Measurements from ENCODE around the gene OTOR. TPM values are rescaled to one million over a fixed set of nuclear protein-coding genes. Genes with fewer than 3 reads are reported as not detected.

Gene OTOR, protein sequence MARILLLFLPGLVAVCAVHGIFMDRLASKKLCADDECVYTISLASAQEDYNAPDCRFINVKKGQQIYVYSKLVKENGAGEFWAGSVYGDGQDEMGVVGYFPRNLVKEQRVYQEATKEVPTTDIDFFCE
- total RNA-seq (not detected), polyA plus RNA-seq (not detected)

DNA sequence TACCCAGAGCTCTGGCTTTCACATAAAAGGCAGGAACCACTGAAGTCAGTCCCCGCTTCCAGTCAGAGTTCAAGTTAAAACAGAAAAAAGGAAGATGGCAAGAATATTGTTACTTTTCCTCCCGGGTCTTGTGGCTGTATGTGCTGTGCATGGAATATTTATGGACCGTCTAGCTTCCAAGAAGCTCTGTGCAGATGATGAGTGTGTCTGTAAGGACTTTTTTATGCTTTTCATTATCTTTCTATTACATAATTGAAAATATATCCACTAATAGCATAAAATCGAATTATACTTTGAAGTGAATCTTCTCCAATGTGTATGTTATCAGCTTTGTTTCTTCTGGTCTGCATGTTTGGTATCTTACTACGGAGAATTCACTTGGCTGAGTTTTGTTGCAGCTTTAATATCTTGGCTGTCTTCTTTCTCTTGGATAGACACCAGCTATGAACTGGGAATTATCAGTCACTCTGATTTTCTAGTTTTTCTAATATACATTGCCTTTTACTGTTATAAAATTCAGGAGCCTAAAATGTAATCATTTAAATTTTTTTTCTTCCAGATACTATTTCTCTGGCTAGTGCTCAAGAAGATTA lies at the start of gene OTOR:
TSS of gene OTOR (plus strand) at position 51 of the 593 bp plus-strand sequence. CDS start at position 95, 44 bp downstream.
- CTCF ChIA-PET, result no interaction called here
- H3K9me3 Mint-ChIP-seq, result no peaks in the 10 kb centered on the region

DNA sequence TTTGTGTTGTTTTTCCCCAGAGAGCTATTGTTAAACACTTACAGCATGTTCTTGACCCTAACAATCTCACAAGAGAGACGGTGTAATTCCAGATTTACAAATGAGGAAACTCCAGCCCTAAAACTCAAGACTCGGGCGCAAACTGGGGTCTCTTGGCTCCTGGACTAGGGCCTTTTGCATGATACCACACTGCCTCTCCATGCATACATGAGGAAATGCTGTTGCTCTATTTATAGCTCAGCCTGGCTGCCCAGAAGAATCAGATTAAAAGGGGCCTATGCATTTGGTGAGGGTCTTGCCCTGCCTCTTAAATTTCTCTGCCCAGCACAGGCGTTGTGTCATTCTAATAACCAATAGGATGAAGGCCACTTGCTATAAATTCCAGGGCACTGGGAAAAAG lies 48.9 kb upstream of the OTOR start:
- Mint-ChIP-seq H3K9me3 (no peaks in the 10 kb centered on the region), H3K4me3 (no peak overlapping the region), H3K27me3 (peaks cover 3 to 34% of the 10 kb centered on the region in 2 donors), H3K27ac (no peak overlapping the region), H3K4me1 (no peaks in the 10 kb centered on the region), H3K36me3 (peaks cover 0 to 1% (median 0%) of the 10 kb centered on the region in 3 donors)
- no peak for DNase-seq
- ChIA-PET CTCF (no interaction called here), POLR2A (no interaction called here)
- Histone ChIP-seq H3K4me3 (ENCODE audit: low read length) (no peak overlapping the region), H3K36me3 (ENCODE audit: insufficient read depth, low read length) (no peaks in the 10 kb centered on the region), H3K9me3 (ENCODE audit: low read length) (no peaks in the 10 kb centered on the region), H3K27me3 (ENCODE audit: insufficient read depth, low read length, poor library complexity, severe bottlenecking) (no peaks in the 10 kb centered on the region), H3K4me1 (ENCODE audit: insufficient read depth, low read length) (no peaks in the 10 kb centered on the region), H3K27ac (ENCODE audit: low read depth, low read length) (no peak overlapping the region)

More for the DNA sequence above, at the start of gene OTOR:
- H3K9me3 ChIP-seq (ENCODE audit: low read length), result no peaks in the 10 kb centered on the region
- no peaks in the 10 kb centered on the region for H3K4me1 ChIP-seq (ENCODE audit: insufficient read depth, low read length)
- no peak within 1 kb of the TSS for H3K27ac Mint-ChIP-seq
- no peaks in the 10 kb centered on the region for H3K36me3 Mint-ChIP-seq
- no peak within 1 kb of the TSS for H3K4me3 Mint-ChIP-seq
- H3K27me3 Mint-ChIP-seq, result peaks cover 6 to 10% of the 10 kb centered on the region in 2 donors
- POLR2A ChIA-PET, result no interaction called here
- H3K4me1 Mint-ChIP-seq, result peaks cover 0 to 9% (median 3%) of the 10 kb centered on the region in 3 donors
- DNase-seq, result no peak
- H3K4me3 ChIP-seq (ENCODE audit: low read length), result no peak within 1 kb of the TSS
- H3K36me3 ChIP-seq (ENCODE audit: insufficient read depth, low read length), result no peaks in the 10 kb centered on the region
- no peak within 1 kb of the TSS for H3K27ac ChIP-seq (ENCODE audit: low read depth, low read length)
- no peaks in the 10 kb centered on the region for H3K27me3 ChIP-seq (ENCODE audit: insufficient read depth, low read length, poor library complexity, severe bottlenecking)

DNA sequence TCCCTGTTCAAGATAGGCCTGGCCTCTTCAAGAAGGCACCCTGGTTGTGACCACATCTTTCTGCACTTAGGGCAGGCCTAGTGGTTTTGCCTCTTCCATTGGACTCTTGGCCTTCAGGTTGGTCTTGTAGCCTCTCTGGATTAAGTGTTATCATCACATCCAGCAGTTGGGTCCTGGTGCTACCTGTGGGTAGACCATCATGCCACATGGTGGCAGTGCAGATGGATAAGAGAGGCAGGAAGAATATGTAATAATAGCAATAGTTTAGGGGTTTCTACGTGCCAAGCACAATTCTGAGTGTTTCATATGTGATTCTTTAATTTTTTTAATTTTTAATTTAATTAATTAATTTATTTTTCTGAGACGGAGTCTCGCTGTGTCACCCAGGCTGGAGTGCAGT lies 46.9 kb upstream of the OTOR start:
- Mint-ChIP-seq H3K27me3 (peaks cover 13 to 31% of the 10 kb centered on the region in 2 donors), H3K27ac (no peak overlapping the region), H3K4me3 (no peak overlapping the region), H3K4me1 (no peaks in the 10 kb centered on the region), H3K9me3 (peaks cover 0 to 7% (median 2%) of the 10 kb centered on the region in 5 donors), H3K36me3 (peaks cover 0 to 14% (median 7%) of the 10 kb centered on the region in 3 donors)
- peak in 3 of 5 donors; percentile 9 to 20 (median 13) for DNase-seq
- Histone ChIP-seq H3K27me3 (ENCODE audit: insufficient read depth, low read length, poor library complexity, severe bottlenecking) (no peaks in the 10 kb centered on the region), H3K36me3 (ENCODE audit: insufficient read depth, low read length) (no peaks in the 10 kb centered on the region), H3K27ac (ENCODE audit: low read depth, low read length) (no peak overlapping the region), H3K4me1 (ENCODE audit: insufficient read depth, low read length) (no peaks in the 10 kb centered on the region), H3K9me3 (ENCODE audit: low read length) (no peaks in the 10 kb centered on the region), H3K4me3 (ENCODE audit: low read length) (no peak overlapping the region)
- POLR2A ChIA-PET, result no interaction called here
- CTCF ChIA-PET, result interaction anchor here (0.8 kb wide), 1 partner anchor 58 kb away, joined by 4 read pairs; no protein-coding TSS in a partner anchor

DNA sequence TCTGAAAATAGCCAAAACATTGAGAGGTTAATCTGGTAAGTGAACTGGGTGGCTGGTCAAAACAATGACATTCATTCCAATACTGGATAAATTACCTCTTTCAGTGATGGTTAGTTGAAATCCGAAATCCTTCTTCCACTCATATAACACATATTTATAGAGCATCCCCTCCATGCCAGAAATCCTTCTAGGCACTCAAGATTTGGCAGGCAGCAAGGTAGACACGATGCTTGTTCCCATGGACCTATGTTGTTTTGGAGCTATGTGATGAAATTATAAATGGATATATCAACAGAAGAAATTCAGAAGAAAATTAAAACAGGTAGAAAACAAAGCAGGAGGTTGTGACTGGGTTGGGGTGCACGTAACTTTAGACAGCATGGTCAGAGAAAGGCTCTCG lies 44.6 kb upstream of the OTOR start:
- Histone ChIP-seq H3K27me3 (ENCODE audit: insufficient read depth, low read length, poor library complexity, severe bottlenecking) (no peaks in the 10 kb centered on the region), H3K4me1 (ENCODE audit: insufficient read depth, low read length) (peaks cover 12% of the 10 kb centered on the region), H3K4me3 (ENCODE audit: low read length) (no peak overlapping the region), H3K36me3 (ENCODE audit: insufficient read depth, low read length) (no peaks in the 10 kb centered on the region), H3K27ac (ENCODE audit: low read depth, low read length) (no peak overlapping the region), H3K9me3 (ENCODE audit: low read length) (no peaks in the 10 kb centered on the region)
- peaks cover 15 to 25% of the 10 kb centered on the region in 2 donors for H3K27me3 Mint-ChIP-seq
- H3K27ac Mint-ChIP-seq, result no peak overlapping the region
- peaks cover 0 to 27% (median 7%) of the 10 kb centered on the region in 3 donors for H3K36me3 Mint-ChIP-seq
- ChIA-PET CTCF (no interaction called here), POLR2A (no interaction called here)
- DNase-seq, result no peak
- H3K4me3 Mint-ChIP-seq, result no peak overlapping the region
- peaks cover 8 to 16% (median 12%) of the 10 kb centered on the region in 3 donors for H3K4me1 Mint-ChIP-seq
- peaks cover 0 to 8% (median 4%) of the 10 kb centered on the region in 5 donors for H3K9me3 Mint-ChIP-seq

DNA sequence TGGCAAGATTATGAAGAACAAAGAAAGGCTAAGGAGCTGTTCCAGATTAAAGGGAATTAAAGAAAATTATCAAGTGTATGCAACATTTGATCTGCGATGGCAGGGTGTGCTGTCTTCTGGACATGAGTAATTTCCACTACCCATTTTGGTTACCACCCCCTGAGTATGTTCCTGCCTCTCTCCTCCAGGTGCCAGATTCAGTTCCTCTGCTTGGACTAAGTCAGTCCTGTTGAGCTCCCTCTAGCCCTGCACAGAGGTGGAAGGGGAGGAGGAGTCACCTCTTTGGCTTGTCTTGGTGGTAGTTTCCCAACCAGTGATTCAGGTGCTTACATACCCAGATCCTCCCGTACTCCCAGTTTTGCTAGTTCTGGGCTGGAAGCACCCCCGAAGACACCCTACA lies 40.5 kb upstream of the OTOR start:
- no peak overlapping the region for H3K4me3 ChIP-seq (ENCODE audit: low read length)
- Mint-ChIP-seq H3K27me3 (peaks cover 18 to 23% of the 10 kb centered on the region in 2 donors), H3K9me3 (peaks cover 0 to 8% (median 4%) of the 10 kb centered on the region in 5 donors), H3K36me3 (peaks cover 0 to 27% (median 7%) of the 10 kb centered on the region in 3 donors), H3K27ac (peak overlapping the region in 1 of 8 donors; percentile 1), H3K4me3 (no peak overlapping the region), H3K4me1 (peaks cover 24 to 38% (median 36%) of the 10 kb centered on the region in 3 donors)
- no peak for DNase-seq
- CTCF ChIA-PET, result no interaction called here
- POLR2A ChIA-PET, result no interaction called here
- H3K4me1 ChIP-seq (ENCODE audit: insufficient read depth, low read length), result peaks cover 24% of the 10 kb centered on the region
- no peaks in the 10 kb centered on the region for H3K9me3 ChIP-seq (ENCODE audit: low read length)
- no peak overlapping the region for H3K27ac ChIP-seq (ENCODE audit: low read depth, low read length)
- no peaks in the 10 kb centered on the region for H3K36me3 ChIP-seq (ENCODE audit: insufficient read depth, low read length)
- H3K27me3 ChIP-seq (ENCODE audit: insufficient read depth, low read length, poor library complexity, severe bottlenecking), result no peaks in the 10 kb centered on the region

DNA sequence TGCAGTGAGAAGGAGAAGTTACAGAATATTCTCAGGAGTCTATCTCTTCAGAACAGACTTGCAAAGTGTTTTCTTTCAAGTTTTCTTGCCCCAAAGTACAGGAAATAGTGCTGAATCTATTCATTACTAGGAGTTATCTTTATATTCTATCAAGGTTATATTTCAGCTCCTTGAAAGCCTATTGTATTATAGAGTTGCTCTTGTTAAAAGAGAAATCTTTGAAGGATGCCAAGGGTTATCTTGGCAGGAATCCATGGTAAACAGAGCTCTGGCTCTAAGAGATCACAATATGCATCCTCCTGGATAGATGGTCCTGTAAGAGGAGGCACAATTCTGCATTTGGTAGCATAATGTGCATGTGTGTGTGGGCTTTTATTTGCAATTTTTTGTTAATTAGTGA lies 39.6 kb upstream of the OTOR start:
- H3K36me3 Mint-ChIP-seq, result peaks cover 0 to 27% (median 7%) of the 10 kb centered on the region in 3 donors
- peak overlapping the region in 4 of 7 donors; percentile 44 to 57 (median 52) for H3K4me3 Mint-ChIP-seq
- peaks cover 19 to 27% of the 10 kb centered on the region in 2 donors for H3K27me3 Mint-ChIP-seq
- no peaks in the 10 kb centered on the region for H3K9me3 ChIP-seq (ENCODE audit: low read length)
- peak overlapping the region in 4 of 8 donors; percentile 10 to 65 (median 59) for H3K27ac Mint-ChIP-seq
- CTCF ChIA-PET, result no interaction called here
- no peaks in the 10 kb centered on the region for H3K27me3 ChIP-seq (ENCODE audit: insufficient read depth, low read length, poor library complexity, severe bottlenecking)
- no peak overlapping the region for H3K27ac ChIP-seq (ENCODE audit: low read depth, low read length)
- POLR2A ChIA-PET, result no interaction called here
- DNase-seq, result no peak
- peaks cover 24 to 38% (median 36%) of the 10 kb centered on the region in 3 donors for H3K4me1 Mint-ChIP-seq
- H3K4me3 ChIP-seq (ENCODE audit: low read length), result no peak overlapping the region
- H3K36me3 ChIP-seq (ENCODE audit: insufficient read depth, low read length), result no peaks in the 10 kb centered on the region
- peaks cover 24% of the 10 kb centered on the region for H3K4me1 ChIP-seq (ENCODE audit: insufficient read depth, low read length)
- H3K9me3 Mint-ChIP-seq, result peaks cover 0 to 8% (median 4%) of the 10 kb centered on the region in 5 donors

DNA sequence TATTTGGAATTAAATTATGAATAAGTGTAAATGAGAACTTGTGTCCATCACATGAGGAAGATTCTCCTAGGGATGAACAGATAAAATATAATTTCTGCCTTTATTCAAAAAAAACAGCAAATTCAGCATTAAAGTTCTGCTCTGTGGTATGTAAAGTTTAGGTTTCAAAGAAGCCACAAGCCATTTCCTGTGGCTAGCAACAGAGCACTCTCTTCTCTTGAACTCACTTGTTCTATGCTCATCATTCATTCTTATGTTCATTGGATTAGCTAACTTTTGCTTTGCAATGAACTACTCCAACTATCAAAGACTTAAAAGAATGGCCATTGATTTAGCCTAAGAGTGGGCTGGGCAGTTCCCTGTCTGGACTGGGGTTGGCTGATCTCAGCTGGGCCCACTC lies 39.1 kb upstream of the OTOR start:
- peaks cover 22 to 28% of the 10 kb centered on the region in 2 donors for H3K27me3 Mint-ChIP-seq
- H3K27me3 ChIP-seq (ENCODE audit: insufficient read depth, low read length, poor library complexity, severe bottlenecking), result no peaks in the 10 kb centered on the region
- peaks cover 24% of the 10 kb centered on the region for H3K4me1 ChIP-seq (ENCODE audit: insufficient read depth, low read length)
- H3K36me3 ChIP-seq (ENCODE audit: insufficient read depth, low read length), result no peaks in the 10 kb centered on the region
- H3K27ac Mint-ChIP-seq, result peak overlapping the region in 2 of 8 donors; percentile 57 to 61
- no peak overlapping the region for H3K4me3 ChIP-seq (ENCODE audit: low read length)
- H3K27ac ChIP-seq (ENCODE audit: low read depth, low read length), result no peak overlapping the region
- peaks cover 0 to 8% (median 4%) of the 10 kb centered on the region in 5 donors for H3K9me3 Mint-ChIP-seq
- peaks cover 0 to 27% (median 6%) of the 10 kb centered on the region in 3 donors for H3K36me3 Mint-ChIP-seq
- ChIA-PET CTCF (interaction anchor here (1.2 kb wide), 1 partner anchor 24 kb away, joined by 3 read pairs; no protein-coding TSS in a partner anchor), POLR2A (no interaction called here)
- peak in 2 of 5 donors; percentile 39 to 48 for DNase-seq
- no peaks in the 10 kb centered on the region for H3K9me3 ChIP-seq (ENCODE audit: low read length)
- peaks cover 24 to 38% (median 36%) of the 10 kb centered on the region in 3 donors for H3K4me1 Mint-ChIP-seq
- peak overlapping the region in 5 of 7 donors; percentile 32 to 57 (median 49) for H3K4me3 Mint-ChIP-seq

DNA sequence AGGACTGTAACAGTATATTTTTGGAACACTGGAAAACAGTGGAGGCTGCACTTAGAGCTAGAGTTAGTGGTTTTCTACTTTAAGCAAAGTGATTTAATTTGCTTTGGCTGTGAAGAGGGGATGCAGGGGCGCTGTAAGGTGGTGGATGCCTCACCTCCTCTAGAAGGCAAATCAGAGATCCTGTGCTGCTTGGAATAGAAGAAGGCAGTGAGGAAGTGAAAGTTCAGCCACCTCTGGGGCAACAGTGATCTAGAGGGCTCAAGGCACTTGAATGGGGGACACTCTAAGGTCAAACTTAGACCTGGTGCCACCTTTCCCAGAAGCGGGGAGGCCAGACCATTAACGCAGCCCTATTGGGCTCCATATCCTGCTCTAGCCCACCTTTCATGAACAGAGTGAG lies 37.4 kb upstream of the OTOR start:
- H3K4me3 Mint-ChIP-seq, result no peak overlapping the region
- peaks cover 24 to 38% (median 36%) of the 10 kb centered on the region in 3 donors for H3K4me1 Mint-ChIP-seq
- no peaks in the 10 kb centered on the region for H3K9me3 ChIP-seq (ENCODE audit: low read length)
- H3K27ac ChIP-seq (ENCODE audit: low read depth, low read length), result no peak overlapping the region
- H3K4me1 ChIP-seq (ENCODE audit: insufficient read depth, low read length), result peaks cover 24% of the 10 kb centered on the region
- H3K27me3 ChIP-seq (ENCODE audit: insufficient read depth, low read length, poor library complexity, severe bottlenecking), result no peaks in the 10 kb centered on the region
- peaks cover 0 to 5% (median 2%) of the 10 kb centered on the region in 5 donors for H3K9me3 Mint-ChIP-seq
- no peaks in the 10 kb centered on the region for H3K36me3 ChIP-seq (ENCODE audit: insufficient read depth, low read length)
- H3K27me3 Mint-ChIP-seq, result peaks cover 19 to 35% of the 10 kb centered on the region in 2 donors
- DNase-seq, result no peak
- H3K4me3 ChIP-seq (ENCODE audit: low read length), result no peak overlapping the region
- peaks cover 0 to 15% (median 0%) of the 10 kb centered on the region in 3 donors for H3K36me3 Mint-ChIP-seq
- H3K27ac Mint-ChIP-seq, result no peak overlapping the region
- CTCF ChIA-PET, result no interaction called here
- POLR2A ChIA-PET, result no interaction called here
